MM.1S (cell line): ENCODE measurements around the gene GRIA3.

ENCODE experiments used
- DNase-seq: peaks from one replicate; pipeline ENCODE4 v3.0.0-alpha.2; 2015
- H2AFZ ChIP-seq: fragments of 300-600 bp; sonication (generic); 2 replicates; pipeline ENCODE4 v1.6.0; 2016; ENCODE audit warnings: antibody characterized with exemption, low read length
- H3F3A ChIP-seq: fragments of 300-600 bp; sonication (generic); 2 replicates; pipeline ENCODE4 v1.6.1; 2016; ENCODE audit warnings: mild to moderate bottlenecking, antibody characterized with exemption, low read length, moderate library complexity, mixed read lengths; ENCODE audit not compliant: insufficient read depth
- H3K27ac ChIP-seq: fragments of 300-600 bp; sonication (generic); 2 replicates; pipeline ENCODE4 v1.5.1; 2016; ENCODE audit warnings: mild to moderate bottlenecking, low read length
- H3K27me3 ChIP-seq: fragments of 300-600 bp; sonication (generic); replicated peaks from 2 replicates; pipeline ENCODE4 v1.6.0; 2016; ENCODE audit warnings: low read length; ENCODE audit not compliant: insufficient read depth
- H3K36me3 ChIP-seq: fragments of 300-600 bp; sonication (generic); replicated peaks from 2 replicates; pipeline ENCODE4 v1.6.1; 2016; ENCODE audit warnings: mild to moderate bottlenecking, low read length, mixed read lengths; ENCODE audit not compliant: insufficient read depth
- H3K4me1 ChIP-seq: fragments of 300-600 bp; sonication (generic); 2 replicates; pipeline ENCODE4 v1.6.1; 2016; ENCODE audit warnings: low read length, mixed read lengths
- H3K4me2 ChIP-seq: fragments of 300-600 bp; sonication (generic); 2 replicates; pipeline ENCODE4 v1.6.0; 2016; ENCODE audit warnings: low read depth, low read length
- H3K4me3 ChIP-seq: fragments of 300-600 bp; sonication (generic); 2 replicates; pipeline ENCODE4 v1.5.1; 2016; ENCODE audit warnings: low read length, mixed read lengths
- H3K79me2 ChIP-seq: fragments of 300-600 bp; sonication (generic); 2 replicates; pipeline ENCODE4 v1.6.1; 2016; ENCODE audit warnings: mixed run types, low read length, mixed read lengths
- H3K9ac ChIP-seq: fragments of 300-600 bp; sonication (generic); 2 replicates; pipeline ENCODE4 v1.6.1; 2016; ENCODE audit warnings: low read length, mixed read lengths
- H3K9me2 ChIP-seq: fragments of 300-600 bp; sonication (generic); replicated peaks from 2 replicates; pipeline ENCODE4 v1.6.1; 2016; ENCODE audit warnings: mild to moderate bottlenecking, low read length, mixed read lengths; ENCODE audit not compliant: insufficient read depth
- H3K9me3 ChIP-seq: fragments of 300-600 bp; sonication (generic); replicated peaks from 2 replicates; pipeline ENCODE4 v1.6.1; 2016; ENCODE audit warnings: mild to moderate bottlenecking, low read length, mixed read lengths; ENCODE audit not compliant: insufficient read depth
- H4K20me1 ChIP-seq: fragments of 300-600 bp; sonication (generic); 2 replicates; pipeline ENCODE4 v1.6.1; 2016; ENCODE audit warnings: mild to moderate bottlenecking, low read length, moderate library complexity, mixed read lengths; ENCODE audit not compliant: insufficient read depth
- CTCF ChIP-seq: fragments of 300-600 bp; sonication (generic); IDR thresholded peaks from 2 replicates; pipeline ENCODE4 v1.5.1; 2016; ENCODE audit warnings: antibody characterized with exemption, low read length, mixed read lengths
- EZH2 ChIP-seq: fragments of 300-600 bp; sonication (generic); optimal IDR thresholded peaks from 2 replicates; pipeline ENCODE3; 2017; ENCODE audit warnings: low read depth, mild to moderate bottlenecking, antibody characterized with exemption, low read length, mixed read lengths
- EZH2phosphoT487 ChIP-seq: fragments of 300-600 bp; sonication (generic); IDR thresholded peaks from 2 replicates; pipeline ENCODE4 v1.6.1; 2018; ENCODE audit warnings: antibody characterized with exemption, low read length

The GRIA3 gene

DNA sequence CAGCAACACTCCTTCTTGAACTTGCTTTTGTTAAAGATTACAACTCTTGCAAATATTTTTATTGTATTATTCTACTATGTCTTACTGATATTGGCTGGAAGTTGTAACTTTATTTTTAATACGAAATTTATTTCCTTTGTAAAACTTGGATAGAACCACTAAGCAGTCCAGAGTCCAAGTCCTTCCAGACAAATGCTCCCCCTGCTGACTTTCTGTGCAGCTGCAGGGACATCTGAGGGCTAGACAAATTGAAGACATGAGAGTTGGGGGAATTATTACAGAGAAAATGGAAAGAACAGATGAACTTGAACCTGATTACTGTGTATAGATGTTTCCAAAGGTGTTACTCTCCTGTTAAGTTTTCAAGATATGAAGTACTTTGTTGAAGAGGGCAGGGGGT is 238.8 kb downstream of the GRIA3 start:
- no peak overlapping the region for H3K4me2 ChIP-seq
- no peaks in the 10 kb centered on the region for H3K9me2 ChIP-seq
- no peaks in the 10 kb centered on the region; the same call in 1 of the 2 replicates for H3K4me1 ChIP-seq
- H3K36me3 ChIP-seq, result no peaks in the 10 kb centered on the region
- no peak overlapping the region for H3K4me3 ChIP-seq
- no peaks in the 10 kb centered on the region for H4K20me1 ChIP-seq
- DNase-seq, result peak; percentile 18
- H3K27ac ChIP-seq, result no peak overlapping the region
- no peak overlapping the region for H2AFZ ChIP-seq
- H3F3A ChIP-seq, result no peaks in the 10 kb centered on the region
- H3K27me3 ChIP-seq, result no peaks in the 10 kb centered on the region
- no peaks in the 10 kb centered on the region for H3K79me2 ChIP-seq
- TF ChIP-seq CTCF, result peak; percentile 60
- no peak for TF ChIP-seq EZH2phosphoT487
- no peak for TF ChIP-seq EZH2
- H3K9me3 ChIP-seq, result no peaks in the 10 kb centered on the region
- no peak overlapping the region for H3K9ac ChIP-seq

GRCh38 chrX:123424546-123424945 is 240.5 kb downstream of the GRIA3 start:
- Histone ChIP-seq H2AFZ (no peak overlapping the region), H3K36me3 (no peaks in the 10 kb centered on the region), H3K9ac (no peak overlapping the region), H3K27me3 (no peaks in the 10 kb centered on the region), H3K9me2 (no peaks in the 10 kb centered on the region), H3F3A (no peaks in the 10 kb centered on the region), H3K4me2 (no peak overlapping the region), H3K4me3 (no peak overlapping the region), H3K4me1 (no peaks in the 10 kb centered on the region; the same call in 1 of the 2 replicates), H3K9me3 (no peaks in the 10 kb centered on the region), H3K27ac (no peak overlapping the region), H4K20me1 (no peaks in the 10 kb centered on the region), H3K79me2 (no peaks in the 10 kb centered on the region)
- no peak for DNase-seq
- no peak for TF ChIP-seq EZH2phosphoT487
- TF ChIP-seq CTCF, result no peak
- no peak for TF ChIP-seq EZH2

GRCh38 chrX:123425471-123425870 is 241.4 kb downstream of the GRIA3 start:
- Histone ChIP-seq H3K4me1 (no peaks in the 10 kb centered on the region; the same call in 1 of the 2 replicates), H3K4me3 (no peak overlapping the region), H2AFZ (no peak overlapping the region), H3K4me2 (no peak overlapping the region), H4K20me1 (no peaks in the 10 kb centered on the region), H3K79me2 (no peaks in the 10 kb centered on the region), H3K9ac (no peak overlapping the region), H3F3A (no peaks in the 10 kb centered on the region), H3K9me3 (no peaks in the 10 kb centered on the region), H3K27me3 (no peaks in the 10 kb centered on the region), H3K27ac (no peak overlapping the region), H3K9me2 (no peaks in the 10 kb centered on the region), H3K36me3 (no peaks in the 10 kb centered on the region)
- DNase-seq, result no peak
- TF ChIP-seq EZH2phosphoT487 (no peak), CTCF (no peak), EZH2 (no peak)
